Gastroesophageal sphincter (tissue), 4 donors: Measurements from ENCODE around the gene CDH13. TPM values are rescaled to one million over a fixed set of nuclear protein-coding genes. Genes with fewer than 3 reads are reported as not detected.
A peak's percentile ranks its signal among the peaks of the same experiment; 100 is the strongest.

Experiments used
- ATAC-seq: fragments of 150-250 bp; one replicate; pipeline ENCODE4 v1.9.1; 2016; ENCODE audit warnings: mild to moderate bottlenecking, moderate library complexity
- H3K27ac ChIP-seq, 4 donors: fragments of 200-600 bp; sonication (generic) in 3 of 4; 1 replicate in 3 of 4; 2 replicates in 1 of 4; pipeline ENCODE4 v1.5.1; 2016 to 2019
- H3K27me3 ChIP-seq: fragments of 200-600 bp; sonication (generic); one replicate; pipeline ENCODE4 v1.5.1; 2019
- H3K36me3 ChIP-seq, 2 donors: fragments of 200-600 bp; sonication (generic); one replicate each; pipeline ENCODE4 v1.5.1; 2019; ENCODE audit warnings: control low read depth in 1 of 2
- H3K4me1 ChIP-seq, 3 donors: fragments of 200-600 bp; sonication (generic); 1 replicate in 2 of 3; 2 replicates in 1 of 3; pipeline ENCODE4 v1.5.1; 2016 to 2019; ENCODE audit warnings: control low read depth in 2 of 3
- H3K4me3 ChIP-seq, 2 donors: fragments of 200-600 bp; sonication (generic); one replicate each; pipeline ENCODE4 v1.5.1; 2019; ENCODE audit warnings: mild to moderate bottlenecking in 1 of 2, moderate library complexity in 1 of 2
- H3K9me3 ChIP-seq, 3 donors: fragments of 200-600 bp; sonication (generic); one replicate each; pipeline ENCODE4 v1.5.1; 2017 to 2019; ENCODE audit warnings: control low read depth in 2 of 3
- EP300 ChIP-seq: sonication (generic); formaldehyde crosslinking; IDR thresholded peaks from one replicate; pipeline ENCODE4 v1.6.1; 2017; ENCODE audit warnings: antibody characterized with exemption, mild to moderate bottlenecking
- POLR2A ChIP-seq, 2 donors: fragments of 450-650 bp; IDR thresholded peaks; one replicate each; pipeline ENCODE4 v1.6.1; 2017; ENCODE audit warnings: antibody characterized with exemption in 2 of 2, mild to moderate bottlenecking in 2 of 2, moderate library complexity in 1 of 2
- POLR2AphosphoS5 ChIP-seq: sonication (generic); formaldehyde crosslinking; IDR thresholded peaks from one replicate; pipeline ENCODE4 v1.6.1; 2017; ENCODE audit warnings: antibody characterized with exemption
- WGBS, 2 donors: methylation state at CpG; one replicate each; pipeline ENCODE4 v1.1.5; 2018; ENCODE audit warnings: low coverage in 1 of 2; 5-methylcytosine and 5-hydroxymethylcytosine counted together
- total RNA-seq, 4 donors: library from RNA; depleted of rRNA; stranded (reverse); fragments of >200 nt; gene quantifications; one replicate each; pipeline ENCODE4 v1.1.0, GENCODE V29; 2016
- TF ChIP-seq, protein P1 (sequence below), 4 experiments: fragments of 200-600 bp in 2 of 4; fragments of 450-650 bp in 2 of 4; sonication (generic) in 1 of 4; IDR thresholded peaks; one replicate each; pipeline ENCODE4 v1.5.1; 2017 to 2019; ENCODE audit warnings: antibody characterized with exemption in 4 of 4, mild to moderate bottlenecking in 2 of 4, moderate library complexity in 2 of 4

The CDH13 gene
- total RNA-seq, 4 donors from 2014 or later: 4.2 to 22.3 (median 11.4) TPM

DNA sequence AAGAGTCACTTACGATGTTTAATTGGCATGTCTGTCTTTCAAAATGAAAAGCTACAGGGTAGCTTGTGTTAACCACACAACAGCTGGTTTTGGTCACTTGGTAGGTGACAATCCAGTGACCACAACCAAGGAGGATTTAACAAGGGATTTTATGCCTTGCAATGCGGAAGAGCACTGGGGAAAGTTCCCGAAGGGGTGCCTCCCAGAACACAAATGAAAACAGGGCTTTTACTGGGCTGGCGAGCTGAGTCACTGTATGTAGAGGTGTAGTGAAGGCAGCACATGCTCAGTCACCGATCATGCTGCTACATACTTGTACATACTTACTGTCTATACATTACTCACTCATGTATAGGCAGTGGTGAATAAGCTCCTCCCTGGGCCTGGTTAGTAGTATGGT lies 483.5 kb downstream of the CDH13 start:
- Histone ChIP-seq H3K27me3 (peaks cover 36% of the 10 kb centered on the region), H3K4me1 (no peaks in the 10 kb centered on the region), H3K36me3 (no peaks in the 10 kb centered on the region), H3K27ac (no peak overlapping the region), H3K9me3 (no peaks in the 10 kb centered on the region), H3K4me3 (no peak overlapping the region)
- WGBS, 2 donors: 70 to 71% methylated on average over 3 to 5 of the region's 5 CpGs
- ATAC-seq: no peak
- TF ChIP-seq, protein P1, sequence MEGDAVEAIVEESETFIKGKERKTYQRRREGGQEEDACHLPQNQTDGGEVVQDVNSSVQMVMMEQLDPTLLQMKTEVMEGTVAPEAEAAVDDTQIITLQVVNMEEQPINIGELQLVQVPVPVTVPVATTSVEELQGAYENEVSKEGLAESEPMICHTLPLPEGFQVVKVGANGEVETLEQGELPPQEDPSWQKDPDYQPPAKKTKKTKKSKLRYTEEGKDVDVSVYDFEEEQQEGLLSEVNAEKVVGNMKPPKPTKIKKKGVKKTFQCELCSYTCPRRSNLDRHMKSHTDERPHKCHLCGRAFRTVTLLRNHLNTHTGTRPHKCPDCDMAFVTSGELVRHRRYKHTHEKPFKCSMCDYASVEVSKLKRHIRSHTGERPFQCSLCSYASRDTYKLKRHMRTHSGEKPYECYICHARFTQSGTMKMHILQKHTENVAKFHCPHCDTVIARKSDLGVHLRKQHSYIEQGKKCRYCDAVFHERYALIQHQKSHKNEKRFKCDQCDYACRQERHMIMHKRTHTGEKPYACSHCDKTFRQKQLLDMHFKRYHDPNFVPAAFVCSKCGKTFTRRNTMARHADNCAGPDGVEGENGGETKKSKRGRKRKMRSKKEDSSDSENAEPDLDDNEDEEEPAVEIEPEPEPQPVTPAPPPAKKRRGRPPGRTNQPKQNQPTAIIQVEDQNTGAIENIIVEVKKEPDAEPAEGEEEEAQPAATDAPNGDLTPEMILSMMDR (IDR thresholded peaks at IDR 0.05): no peak

DNA sequence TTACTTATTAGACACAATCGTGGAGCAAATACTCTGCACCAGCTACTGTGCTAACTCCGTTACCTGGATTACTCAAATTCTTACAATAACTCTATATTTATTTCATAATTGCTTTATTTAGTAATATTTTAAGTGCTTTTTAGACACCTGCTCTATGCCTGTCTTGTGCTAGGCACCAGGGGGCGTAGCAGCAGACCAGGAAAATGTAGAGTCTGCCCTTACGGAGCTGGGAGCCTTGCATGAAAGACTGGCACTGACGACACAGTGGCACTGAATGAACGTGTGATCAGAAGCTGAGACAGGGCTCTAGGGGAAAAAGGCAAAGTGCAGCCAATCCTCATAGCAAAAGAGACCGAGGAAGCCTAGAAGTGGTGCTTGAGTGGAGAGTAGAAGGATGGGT lies 486.5 kb downstream of the CDH13 start:
- Histone ChIP-seq H3K36me3 (no peaks in the 10 kb centered on the region), H3K27ac (no peak overlapping the region), H3K27me3 (peaks cover 30% of the 10 kb centered on the region), H3K9me3 (no peaks in the 10 kb centered on the region), H3K4me1 (no peaks in the 10 kb centered on the region), H3K4me3 (no peak overlapping the region)
- no peak for ATAC-seq
- 16 to 36% methylated on average over 7 of the region's 7 CpGs for WGBS, 2 donors
- TF ChIP-seq, protein P1 (IDR thresholded peaks at IDR 0.05): peak in 1 of 4 experiments; percentile 16
- TF ChIP-seq EP300 (no peak), POLR2AphosphoS5 (no peak)

DNA sequence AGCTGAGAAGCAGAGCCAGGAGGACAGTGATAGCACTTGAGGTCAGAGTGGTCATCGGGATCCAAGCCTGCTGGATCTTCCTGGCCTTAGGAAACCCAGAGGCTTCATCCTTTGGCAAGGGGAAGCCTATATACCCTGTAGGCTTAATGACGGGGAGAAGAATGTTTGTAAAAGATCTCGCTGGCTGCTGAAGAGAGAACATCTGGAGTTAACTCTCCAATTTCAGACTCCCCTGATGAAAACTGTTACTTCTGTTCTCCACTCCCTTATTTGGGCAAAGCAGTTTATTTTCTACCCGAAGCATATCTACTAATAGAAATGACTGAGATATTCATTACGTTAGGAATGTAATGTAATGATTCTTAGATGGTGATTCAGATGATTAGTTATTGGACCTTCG lies 487.0 kb downstream of the CDH13 start:
- H3K9me3 ChIP-seq: no peaks in the 10 kb centered on the region
- no peak for ATAC-seq
- TF ChIP-seq POLR2A (IDR thresholded peaks at IDR 0.05) (no peak), POLR2AphosphoS5 (no peak), EP300 (no peak)
- TF ChIP-seq, protein P1 (IDR thresholded peaks at IDR 0.05): no peak
- peaks cover 25% of the 10 kb centered on the region for H3K27me3 ChIP-seq
- H3K4me1 ChIP-seq: no peaks in the 10 kb centered on the region
- H3K27ac ChIP-seq: no peak overlapping the region
- WGBS, 2 donors: 40 to 57% methylated on average over 5 to 6 of the region's 6 CpGs
- H3K36me3 ChIP-seq: no peaks in the 10 kb centered on the region
- no peak overlapping the region for H3K4me3 ChIP-seq

DNA sequence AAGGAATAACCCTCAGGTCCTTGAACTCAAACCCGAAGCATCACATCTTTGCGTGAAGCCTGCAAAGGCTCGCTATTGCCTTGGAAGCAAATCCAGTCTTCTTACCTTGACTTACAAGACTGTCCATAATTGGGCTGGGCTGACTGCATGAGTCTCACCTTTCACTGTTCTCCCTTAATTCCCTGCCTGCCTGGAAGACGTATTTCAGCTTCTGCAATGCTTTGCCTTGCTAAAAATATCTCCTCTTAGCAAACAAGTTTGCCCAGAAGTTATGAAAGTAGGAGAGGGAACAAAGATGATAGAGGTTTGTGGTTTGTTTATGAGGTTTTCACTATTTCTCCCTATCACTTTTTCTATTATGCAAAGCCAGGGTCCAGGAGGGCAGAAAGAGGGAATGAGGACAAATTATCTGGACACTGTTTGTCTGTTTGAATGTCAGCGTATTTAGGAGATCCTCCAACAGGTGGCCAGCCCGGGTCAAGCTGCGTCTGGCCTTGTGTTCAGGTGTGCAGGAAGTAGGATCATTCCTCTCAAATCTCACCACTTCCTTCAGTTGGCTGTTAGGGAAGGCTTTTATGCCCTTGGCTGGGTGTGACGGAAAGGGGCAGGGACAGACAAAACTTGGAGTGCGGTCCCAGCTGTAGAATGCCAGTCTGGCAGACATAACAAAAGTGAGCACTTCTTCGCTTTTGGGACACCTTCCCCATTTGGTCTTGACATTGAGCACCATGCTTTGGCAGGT lies 488.9 kb downstream of the CDH13 start:
- Histone ChIP-seq H3K27me3 (peaks cover 6% of the 10 kb centered on the region), H3K27ac (no peak overlapping the region), H3K4me1 (no peaks in the 10 kb centered on the region), H3K9me3 (no peaks in the 10 kb centered on the region), H3K36me3 (no peaks in the 10 kb centered on the region), H3K4me3 (no peak overlapping the region)
- TF ChIP-seq, protein P1 (IDR thresholded peaks at IDR 0.05): no peak
- TF ChIP-seq EP300 (no peak), POLR2A (IDR thresholded peaks at IDR 0.05) (no peak), POLR2AphosphoS5 (no peak)
- ATAC-seq: no peak
- 66 to 79% methylated on average over 3 to 6 of the region's 10 CpGs for WGBS, 2 donors

DNA sequence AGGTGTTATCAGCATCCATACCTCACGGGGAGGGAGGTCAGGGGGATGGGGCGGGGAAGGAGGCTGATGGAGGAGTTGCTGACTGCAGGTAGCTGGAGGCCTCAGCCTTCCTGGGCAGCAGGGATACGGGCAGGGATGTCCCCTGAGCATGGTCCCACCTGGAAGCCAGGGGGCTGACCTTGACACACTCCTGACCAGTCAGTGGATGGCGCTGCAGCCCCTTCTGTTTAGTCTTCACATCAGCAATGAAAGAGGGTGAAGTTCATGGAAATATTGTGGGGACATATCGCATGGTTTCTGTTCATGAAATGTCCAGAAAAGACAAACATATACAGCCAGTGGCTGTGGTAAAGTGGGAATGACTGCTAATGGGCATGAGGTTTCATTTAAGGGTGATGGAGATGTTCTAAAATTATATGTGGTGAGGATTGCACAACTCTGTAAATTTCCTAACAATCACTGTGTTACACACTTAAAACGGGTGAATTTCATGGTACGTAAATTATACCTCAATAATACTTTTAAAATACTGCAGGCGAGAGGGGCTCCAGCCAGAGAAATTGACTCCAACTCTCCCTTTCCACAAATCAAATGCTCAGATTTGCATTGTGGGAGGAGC lies 489.6 kb downstream of the CDH13 start:
- Histone ChIP-seq H3K9me3 (no peaks in the 10 kb centered on the region), H3K4me1 (no peaks in the 10 kb centered on the region), H3K27me3 (peaks cover 6% of the 10 kb centered on the region), H3K4me3 (no peak overlapping the region), H3K27ac (no peak overlapping the region), H3K36me3 (no peaks in the 10 kb centered on the region)
- 67 to 74% methylated on average over 3 to 5 of the region's 8 CpGs for WGBS, 2 donors
- TF ChIP-seq, protein P1 (IDR thresholded peaks at IDR 0.05): no peak
- ATAC-seq: no peak
